Activated naive CD4-positive, alpha-beta T cell treated with anti-CD3 and anti-CD28 coated beads for 36 hours (primary cell): ENCODE measurements around the gene WFS1. TPM values are rescaled to one million over a fixed set of nuclear protein-coding genes. Genes with fewer than 3 reads are reported as not detected.

Source experiments
- CTCF ChIA-PET: fragments of 350-600 bp; sonication (Branson Sonifier 250); formaldehyde crosslinking; loops from one replicate; lab custom pipeline; 2021; ENCODE audit warnings: antibody characterized with exemption; lab: Charles Lee
- DNase-seq: peaks from one replicate; pipeline ENCODE4 v3.0.0-alpha.2; 2020
- H3K27ac Mint-ChIP-seq: one replicate; pipeline ENCODE4 v1.8.0; 2021; ENCODE audit warnings: mild to moderate bottlenecking, mixed read lengths
- H3K27me3 Mint-ChIP-seq: one replicate; pipeline ENCODE4 v1.8.0; 2021; ENCODE audit warnings: low read depth, mixed read lengths
- H3K36me3 Mint-ChIP-seq: one replicate; pipeline ENCODE4 v1.8.0; 2021; ENCODE audit warnings: low read depth, mixed read lengths
- H3K4me1 Mint-ChIP-seq: one replicate; pipeline ENCODE4 v1.8.0; 2021; ENCODE audit warnings: low read depth, mixed read lengths
- H3K4me3 Mint-ChIP-seq: one replicate; pipeline ENCODE4 v1.8.0; 2021; ENCODE audit warnings: mild to moderate bottlenecking, moderate library complexity, mixed read lengths
- H3K9me3 Mint-ChIP-seq: one replicate; pipeline ENCODE4 v1.8.0; 2021; ENCODE audit warnings: mixed read lengths
- intact Hi-C: fragments of 100-400 bp; cut with micrococcal nuclease; formaldehyde crosslinking; loops from one replicate; pipeline ENCODE4 v1.15.1; 2023
- total RNA-seq, 2 experiments: library from RNA; stranded (reverse); gene quantifications; one replicate each; pipeline ENCODE4 v1.2.3, GENCODE V29; 2021

WFS1 gene
- total RNA-seq, 2 experiments from 2014 or later = 3.6 to 4.5 TPM

DNA sequence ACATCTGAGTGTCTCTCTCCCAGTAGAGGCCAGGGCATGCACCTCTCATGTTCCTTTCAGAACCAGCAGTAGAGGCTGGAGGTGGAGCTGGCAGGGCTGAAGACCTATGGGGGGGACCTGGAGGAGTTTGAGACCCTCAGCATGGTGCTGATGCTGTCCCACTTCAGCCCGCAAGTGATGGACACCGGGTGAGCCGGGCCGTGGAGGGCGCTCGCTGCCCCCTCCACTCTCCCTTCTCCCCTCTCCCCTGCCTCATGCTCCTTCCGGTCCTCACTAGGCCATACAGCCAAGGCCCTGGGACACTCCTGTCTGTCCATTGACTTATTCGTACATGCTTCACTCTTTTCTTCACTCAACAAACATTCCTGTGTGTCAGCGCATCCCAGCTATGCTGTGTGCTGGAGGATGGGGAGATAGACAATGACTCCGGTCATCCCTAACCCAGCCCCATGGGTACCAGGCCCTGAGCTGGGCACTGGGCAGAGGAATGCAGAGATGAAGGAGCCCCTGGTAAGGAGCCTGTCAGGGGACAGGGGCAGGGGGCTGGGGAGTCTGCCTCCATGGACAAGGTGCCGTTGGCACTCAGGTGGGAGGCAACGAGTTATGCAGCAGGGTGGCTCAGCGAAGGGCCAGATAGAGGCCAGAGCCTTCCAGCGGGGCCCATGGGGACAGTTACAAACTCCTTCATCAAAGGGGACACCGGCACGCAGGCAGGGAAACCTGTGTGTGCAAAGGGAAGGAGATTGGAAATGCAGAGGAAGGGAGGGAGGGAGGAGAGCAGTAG lies 28.4 kb upstream of the WFS1 start:
- Mint-ChIP-seq H3K36me3 (no peaks in the 10 kb centered on the region), H3K9me3 (peaks cover 8% of the 10 kb centered on the region), H3K4me3 (no peak overlapping the region), H3K4me1 (no peaks in the 10 kb centered on the region), H3K27me3 (peaks cover 23% of the 10 kb centered on the region), H3K27ac (no peak overlapping the region)
- no peak for DNase-seq
- intact Hi-C loops = no loop called here
- CTCF ChIA-PET = interaction anchor here (0.6 to 0.9 kb wide), 2 partner anchors 23 to 90 kb away, joined by 3 read pairs; no protein-coding TSS in a partner anchor

DNA sequence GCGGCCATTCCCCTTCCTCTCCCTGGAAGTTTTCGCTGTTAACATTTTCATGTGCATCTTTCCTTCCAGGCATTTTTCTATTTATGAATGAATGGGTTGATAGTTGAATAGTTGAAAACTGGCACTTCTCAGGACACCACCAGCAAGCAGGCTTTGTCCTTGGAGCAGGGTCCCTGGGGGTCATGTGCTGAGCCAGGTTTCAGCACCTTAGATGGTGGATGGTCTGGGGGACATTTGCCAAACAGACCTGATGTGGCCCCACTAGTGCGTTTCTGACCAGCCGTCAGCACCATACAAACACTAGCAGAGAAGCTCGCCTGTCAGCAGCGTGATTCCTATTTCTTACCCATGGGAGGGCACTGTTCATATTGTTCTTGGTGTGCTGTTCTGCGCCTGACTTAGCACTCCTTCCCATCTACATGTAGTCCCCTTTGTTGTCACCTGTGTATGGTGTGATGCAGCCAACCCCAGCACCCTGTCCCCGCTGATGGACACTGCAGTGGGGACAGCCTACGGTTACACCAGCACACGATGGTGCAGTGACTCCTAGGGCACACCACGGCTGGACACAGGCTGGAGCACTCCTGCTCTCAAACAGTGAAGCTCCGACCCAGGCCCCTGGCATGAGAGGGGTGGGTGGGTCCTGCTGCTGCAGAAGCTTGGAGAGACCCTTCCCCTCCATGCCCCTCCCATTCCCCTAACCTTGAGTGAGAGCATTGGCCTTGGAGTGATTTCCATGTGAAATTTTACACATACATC lies 27.2 kb upstream of the WFS1 start:
- no peak for DNase-seq
- H3K36me3 Mint-ChIP-seq = no peaks in the 10 kb centered on the region
- no peak overlapping the region for H3K4me3 Mint-ChIP-seq
- H3K9me3 Mint-ChIP-seq = peaks cover 8% of the 10 kb centered on the region
- CTCF ChIA-PET = interaction anchor here (1.0 kb wide), 1 partner anchor 8 kb away, joined by 3 read pairs; no protein-coding TSS in a partner anchor
- intact Hi-C loops = no loop called here
- no peaks in the 10 kb centered on the region for H3K4me1 Mint-ChIP-seq
- peaks cover 32% of the 10 kb centered on the region for H3K27me3 Mint-ChIP-seq
- no peak overlapping the region for H3K27ac Mint-ChIP-seq

- Mint-ChIP-seq H3K4me1 (no peaks in the 10 kb centered on the region), H3K27ac (no peak overlapping the region), H3K36me3 (no peaks in the 10 kb centered on the region), H3K9me3 (peaks cover 8% of the 10 kb centered on the region), H3K4me3 (no peak overlapping the region), H3K27me3 (peaks cover 45% of the 10 kb centered on the region)
- CTCF ChIA-PET = interaction anchor here (3.8 kb wide), 1 partner anchor 82 kb away, joined by 13 read pairs; no protein-coding TSS in a partner anchor
- intact Hi-C loops = no loop called here
- DNase-seq = no peak
Observed at GRCh38 chr4:6245246-6246169, 24.1 kb upstream of the WFS1 start.

DNA sequence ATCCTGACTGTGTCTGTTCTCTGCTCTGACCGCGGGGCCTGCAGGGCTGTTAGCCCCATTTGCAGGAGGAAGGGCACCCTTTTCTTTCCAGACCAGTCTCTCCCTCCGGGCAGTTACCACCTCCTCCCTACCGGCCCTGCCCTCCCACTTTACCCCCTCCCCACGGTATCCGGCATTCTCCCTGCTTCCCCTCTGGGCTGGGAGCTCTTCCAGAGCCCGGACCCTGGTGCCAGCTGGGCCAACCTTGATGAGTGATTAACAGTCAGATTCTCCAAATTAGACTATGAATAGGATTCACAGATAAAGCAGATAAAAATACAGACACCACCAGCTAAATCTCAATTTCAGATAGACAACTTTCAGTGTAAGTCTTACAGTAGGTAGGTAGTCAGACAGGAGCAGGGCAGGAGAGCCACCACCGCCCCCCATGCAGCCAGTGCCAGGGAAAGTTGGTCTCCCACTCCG lies 23.4 kb upstream of the WFS1 start:
- DNase-seq = no peak
- H3K27ac Mint-ChIP-seq = no peak overlapping the region
- intact Hi-C loops = no loop called here
- H3K36me3 Mint-ChIP-seq = no peaks in the 10 kb centered on the region
- H3K27me3 Mint-ChIP-seq = peaks cover 45% of the 10 kb centered on the region
- H3K9me3 Mint-ChIP-seq = peaks cover 8% of the 10 kb centered on the region
- no peaks in the 10 kb centered on the region for H3K4me1 Mint-ChIP-seq
- CTCF ChIA-PET = interaction anchor here (0.6 to 3.8 kb wide), 2 partner anchors 81 to 1208 kb away, joined by 3 to 13 read pairs; no protein-coding TSS in a partner anchor
- H3K4me3 Mint-ChIP-seq = no peak overlapping the region

- Mint-ChIP-seq H3K9me3 (peaks cover 8% of the 10 kb centered on the region), H3K27ac (no peak overlapping the region), H3K4me3 (no peak overlapping the region), H3K27me3 (peaks cover 39% of the 10 kb centered on the region), H3K36me3 (no peaks in the 10 kb centered on the region), H3K4me1 (no peaks in the 10 kb centered on the region)
- CTCF ChIA-PET = interaction anchor here (1.5 to 4.8 kb wide), 3 partner anchors 79 to 116 kb away, joined by 4 to 105 read pairs (median 58); no protein-coding TSS in a partner anchor
- DNase-seq = no peak
- intact Hi-C loops = no loop called here
Observed at GRCh38 chr4:6248394-6248793, 21.3 kb upstream of the WFS1 start.

DNA sequence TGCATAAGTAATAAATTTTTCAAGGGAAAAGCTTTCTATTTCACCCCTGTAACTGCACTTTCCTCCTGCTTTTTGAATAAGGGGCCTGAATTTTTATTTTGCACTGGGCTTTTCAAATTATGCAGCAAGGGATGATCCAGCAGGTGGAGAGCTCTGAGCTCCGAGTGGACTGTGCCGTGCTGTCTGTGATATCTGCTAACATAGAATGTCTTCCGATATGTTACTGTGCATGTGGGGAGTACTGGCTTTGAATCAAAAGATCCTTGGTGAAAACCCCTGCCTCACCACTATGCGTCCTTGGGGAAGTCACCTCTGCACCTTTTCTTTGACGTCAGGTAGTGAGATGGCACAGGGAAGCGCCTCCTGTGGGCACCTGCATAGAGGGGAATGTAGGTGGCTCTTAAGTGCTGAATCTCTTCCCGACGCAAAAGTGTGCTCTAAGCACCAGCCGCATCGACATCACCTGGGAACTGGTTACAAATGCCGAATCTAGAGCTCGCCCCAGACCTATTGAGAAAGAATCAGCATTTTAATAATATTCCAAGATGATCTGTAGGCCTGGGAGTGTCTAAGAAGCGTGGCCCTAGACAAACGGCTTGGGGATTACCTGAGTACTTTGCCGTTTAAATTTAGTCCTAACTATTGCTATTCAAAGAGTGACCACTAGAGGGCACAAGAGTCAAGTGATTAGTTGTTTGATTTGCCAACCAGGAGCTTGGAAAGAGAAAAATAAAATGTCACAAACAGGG lies 19.2 kb upstream of the WFS1 start:
- no peaks in the 10 kb centered on the region for H3K4me1 Mint-ChIP-seq
- H3K27me3 Mint-ChIP-seq = peaks cover 24% of the 10 kb centered on the region
- CTCF ChIA-PET = interaction anchor here (0.6 to 4.8 kb wide), 28 partner anchors 8 to 677 kb away, joined by 3 to 105 read pairs (median 5); partner anchors contain the start of gene WFS1
- H3K27ac Mint-ChIP-seq = no peak overlapping the region
- no peaks in the 10 kb centered on the region for H3K9me3 Mint-ChIP-seq
- H3K4me3 Mint-ChIP-seq = no peak overlapping the region
- H3K36me3 Mint-ChIP-seq = no peaks in the 10 kb centered on the region
- DNase-seq = no peak
- intact Hi-C loops = loop anchor here (1.0 to 2.0 kb wide), 3 partner anchors 77 to 296 kb away; no protein-coding TSS in a partner anchor

DNA sequence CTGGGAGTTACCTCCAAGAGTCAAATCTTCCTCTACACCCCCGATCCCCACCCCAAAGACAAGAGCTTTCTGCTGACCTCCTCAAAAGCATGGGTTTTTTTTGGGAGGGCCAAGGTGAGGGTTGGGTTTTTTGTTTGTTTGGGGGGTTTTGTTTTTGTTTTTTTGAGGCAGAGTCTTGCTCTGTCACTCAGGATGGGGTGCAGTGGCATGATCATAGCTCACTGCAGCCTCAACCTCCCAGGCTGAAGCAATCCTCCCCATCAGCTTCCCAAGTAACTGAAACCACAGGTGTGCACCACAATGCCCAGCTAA lies 18.7 kb upstream of the WFS1 start:
- intact Hi-C loops = loop anchor here (1.0 to 2.0 kb wide), 3 partner anchors 76 to 296 kb away; no protein-coding TSS in a partner anchor

DNA sequence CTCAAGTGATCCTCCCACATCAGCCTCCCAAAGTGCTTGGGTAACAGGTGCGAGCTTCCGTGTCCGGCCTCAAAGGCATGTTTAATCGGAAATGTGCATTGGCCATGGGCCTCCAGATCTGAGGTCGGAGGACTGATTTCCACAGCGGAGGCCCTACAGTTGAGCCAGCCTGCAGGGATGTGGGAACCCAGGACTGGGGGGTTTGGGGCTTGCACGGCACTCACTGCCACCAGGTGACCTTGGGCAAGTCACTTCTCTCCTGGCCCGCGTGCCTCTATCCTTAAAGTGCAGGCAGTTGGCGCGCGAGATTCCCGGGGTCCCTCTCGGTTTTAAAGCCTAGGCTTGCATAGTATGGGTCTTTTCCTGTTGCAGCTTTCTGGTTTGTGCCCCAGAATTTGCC lies 18.3 kb upstream of the WFS1 start:
- H3K4me1 Mint-ChIP-seq = no peaks in the 10 kb centered on the region
- H3K4me3 Mint-ChIP-seq = no peak overlapping the region
- H3K36me3 Mint-ChIP-seq = no peaks in the 10 kb centered on the region
- intact Hi-C loops = loop anchor here (2.0 kb wide), 1 partner anchor 295 kb away; no protein-coding TSS in a partner anchor
- DNase-seq = no peak
- no peaks in the 10 kb centered on the region for H3K9me3 Mint-ChIP-seq
- no peak overlapping the region for H3K27ac Mint-ChIP-seq
- CTCF ChIA-PET = interaction anchor here (0.6 to 4.8 kb wide), 22 partner anchors 9 to 308 kb away, joined by 3 to 105 read pairs (median 4); partner anchors contain the start of gene WFS1
- H3K27me3 Mint-ChIP-seq = peaks cover 20% of the 10 kb centered on the region

More for the DNA sequence above, 18.7 kb upstream of the WFS1 start:
- CTCF ChIA-PET = interaction anchor here (0.6 to 4.8 kb wide), 25 partner anchors 9 to 678 kb away, joined by 3 to 105 read pairs (median 5); partner anchors contain the start of gene WFS1
- H3K4me1 Mint-ChIP-seq = no peaks in the 10 kb centered on the region
- no peaks in the 10 kb centered on the region for H3K36me3 Mint-ChIP-seq
- no peak for DNase-seq
- H3K9me3 Mint-ChIP-seq = no peaks in the 10 kb centered on the region
- H3K4me3 Mint-ChIP-seq = no peak overlapping the region
- H3K27me3 Mint-ChIP-seq = peaks cover 24% of the 10 kb centered on the region
- no peak overlapping the region for H3K27ac Mint-ChIP-seq

- Mint-ChIP-seq H3K4me1 (peaks cover 2% of the 10 kb centered on the region), H3K27ac (no peak overlapping the region), H3K4me3 (no peak overlapping the region), H3K27me3 (peaks cover 17% of the 10 kb centered on the region), H3K36me3 (no peaks in the 10 kb centered on the region), H3K9me3 (no peaks in the 10 kb centered on the region)
- no peak for DNase-seq
- intact Hi-C loops = no loop called here
- CTCF ChIA-PET = interaction anchor here (0.9 to 2.7 kb wide), 4 partner anchors 12 to 294 kb away, joined by 3 to 25 read pairs (median 9); no protein-coding TSS in a partner anchor
Observed at GRCh38 chr4:6252051-6252450, 17.6 kb upstream of the WFS1 start.

GRCh38 chr4:6253111-6253510 lies 16.5 kb upstream of the WFS1 start:
- no peak overlapping the region for H3K4me3 Mint-ChIP-seq
- H3K4me1 Mint-ChIP-seq = peaks cover 9% of the 10 kb centered on the region
- intact Hi-C loops = no loop called here
- no peak overlapping the region for H3K27ac Mint-ChIP-seq
- no peak for DNase-seq
- CTCF ChIA-PET = interaction anchor here (1.4 to 2.7 kb wide), 3 partner anchors 45 to 74 kb away, joined by 3 to 25 read pairs (median 4); no protein-coding TSS in a partner anchor
- H3K27me3 Mint-ChIP-seq = peaks cover 23% of the 10 kb centered on the region
- H3K9me3 Mint-ChIP-seq = no peaks in the 10 kb centered on the region
- no peaks in the 10 kb centered on the region for H3K36me3 Mint-ChIP-seq

GRCh38 chr4:6253961-6254360 lies 15.7 kb upstream of the WFS1 start:
- no peaks in the 10 kb centered on the region for H3K9me3 Mint-ChIP-seq
- H3K27ac Mint-ChIP-seq = no peak overlapping the region
- intact Hi-C loops = no loop called here
- peaks cover 9% of the 10 kb centered on the region for H3K4me1 Mint-ChIP-seq
- DNase-seq = no peak
- no peak overlapping the region for H3K4me3 Mint-ChIP-seq
- no peaks in the 10 kb centered on the region for H3K36me3 Mint-ChIP-seq
- CTCF ChIA-PET = interaction anchor here (1.3 to 2.7 kb wide), 3 partner anchors 44 to 77 kb away, joined by 3 to 25 read pairs (median 4); no protein-coding TSS in a partner anchor
- peaks cover 16% of the 10 kb centered on the region for H3K27me3 Mint-ChIP-seq
